HepG2 (cell line): Measurements from ENCODE around the gene METTL23. TPM values are rescaled to one million over a fixed set of nuclear protein-coding genes. Genes with fewer than 3 reads are reported as not detected.

Experiments used
- CREB1 ChIP-seq, 2 experiments: fragments of 450-650 bp in 1 of 2; IDR thresholded peaks; 2 replicates each; pipeline ENCODE4 v1.6.1; 2016 to 2017; ENCODE audit warnings: control low read depth in 1 of 2, mild to moderate bottlenecking in 1 of 2, missing compliant biosample characterization in 1 of 2, missing genetic modification characterization in 1 of 2
- DMTF1 ChIP-seq: sonication (generic); formaldehyde crosslinking; IDR thresholded peaks from 2 replicates; pipeline ENCODE4 v1.4.0; 2020; ENCODE audit warnings: mild to moderate bottlenecking, missing genetic modification reagents
- FLYWCH1 ChIP-seq: sonication (generic); formaldehyde crosslinking; IDR thresholded peaks from 2 replicates; pipeline ENCODE4 v1.8.1; 2023; ENCODE audit warnings: mild to moderate bottlenecking, missing genetic modification reagents
- FOXO4 ChIP-seq: sonication (generic); formaldehyde crosslinking; conservative IDR thresholded peaks from 2 replicates; pipeline ENCODE4 v1.8.1; 2023; ENCODE audit warnings: missing genetic modification reagents
- HNRNPH1 ChIP-seq: fragments of 200-400 bp; formaldehyde crosslinking; optimal IDR thresholded peaks from 2 replicates; pipeline ENCODE3; 2017; ENCODE audit warnings: mild to moderate bottlenecking, low read depth, low read length
- LRRFIP1 ChIP-seq: sonication (generic); formaldehyde crosslinking; conservative IDR thresholded peaks from 2 replicates; pipeline ENCODE4 v1.4.0; 2020; ENCODE audit warnings: missing genetic modification reagents
- SUZ12 ChIP-seq: fragments of 150-350 bp; IDR thresholded peaks from 2 replicates; pipeline ENCODE4 v1.6.1; 2014; ENCODE audit warnings: low read depth, low read length
- U2AF1 ChIP-seq: fragments of 200-400 bp; formaldehyde crosslinking; optimal IDR thresholded peaks from 2 replicates; pipeline ENCODE3; 2017; ENCODE audit warnings: mild to moderate bottlenecking, low read depth, low read length
- ZBTB33 ChIP-seq: sonication (generic); formaldehyde crosslinking; IDR thresholded peaks from 2 replicates; pipeline ENCODE4 v1.4.0; 2020; ENCODE audit warnings: missing genetic modification reagents
- ZNF276 ChIP-seq: sonication (generic); formaldehyde crosslinking; IDR thresholded peaks from 2 replicates; pipeline ENCODE4 v1.4.0; 2020; ENCODE audit warnings: mild to moderate bottlenecking, low read depth, missing genetic modification reagents
- ZNF329 ChIP-seq: sonication (generic); formaldehyde crosslinking; IDR thresholded peaks from 2 replicates; pipeline ENCODE4 v1.9.0; 2021; ENCODE audit warnings: low read depth, mild to moderate bottlenecking, missing genetic modification reagents
- ZNF546 ChIP-seq: sonication (generic); formaldehyde crosslinking; conservative IDR thresholded peaks from 2 replicates; pipeline ENCODE4 v1.8.1; 2023; ENCODE audit warnings: mild to moderate bottlenecking, missing genetic modification reagents
- ZNF564 ChIP-seq: sonication (generic); formaldehyde crosslinking; IDR thresholded peaks from 2 replicates; pipeline ENCODE4 v1.8.1; 2023; ENCODE audit warnings: mild to moderate bottlenecking, missing genetic modification reagents
- ZNF644 ChIP-seq: IDR thresholded peaks from 2 replicates; pipeline ENCODE4 v1.6.1; 2016; ENCODE audit warnings: low read depth
- ZNF800 ChIP-seq: sonication (generic); formaldehyde crosslinking; IDR thresholded peaks from 2 replicates; pipeline ENCODE4 v1.4.0; 2020; ENCODE audit warnings: missing genetic modification reagents
- polyA plus RNA-seq, 8 experiments: library from polyadenylated mRNA; depleted of rRNA in 3 of 8; stranded (reverse) in 7 of 8; unstranded in 1 of 8; fragments of >200 nt; fragmentation: Illumina TruSeq in 4 of 8; extraction: Trizol in 4 of 8; gene quantifications; 2 replicates each; pipeline versions ENCODE4 v1.2.1 to v1.2.3, GENCODE V29; 2011 to 2016; ENCODE audit warnings: low read depth in 4 of 8, missing spikeins in 1 of 8, mixed read lengths in 1 of 8; ENCODE audit not compliant: insufficient read depth in 1 of 8
- total RNA-seq, 5 experiments: library from RNA; depleted of rRNA; stranded (reverse); fragments of >200 nt; fragmentation: Illumina TruSeq; extraction: Trizol; gene quantifications; 2 replicates each; pipeline ENCODE4 v1.2.3, GENCODE V29; 2016; ENCODE audit warnings: low read depth in 1 of 5

Gene METTL23
- total and polyA plus RNA-seq, 2 of the 13 experiments (the other 11 are each of a cell fraction or from before 2014, with no cell fraction given), result 39.9 to 104 TPM

- TF ChIP-seq ZNF276 (peak; percentile 93; the same call in 1 of the 2 replicates), SUZ12 (no peak), FOXO4 (CRISPR knock-in tag) (0 out of 2 replicates have a peak, but pooled peaks have one; percentile 93), HNRNPH1 (no peak), CREB1 (IDR thresholded peaks at IDR 0.05) (peak; percentile 75), CREB1 (CRISPR knock-in tag; IDR thresholded peaks at IDR 0.05) (peak; percentile 89), ZNF329 (peak; percentile 84), ZBTB33 (peak; percentile 46; the same call in 1 of the 2 replicates), ZNF644 (no peak), ZNF800 (CRISPR knock-in tag) (peak; percentile 89), ZNF564 (CRISPR knock-in tag) (peak; percentile 51; the same call in 1 of the 2 replicates), DMTF1 (peak; percentile 70; the same call in 1 of the 2 replicates), FLYWCH1 (CRISPR knock-in tag) (0 out of 2 replicates have a peak, but pooled peaks have one; percentile 76), U2AF1 (peak; percentile 99), LRRFIP1 (no peak), ZNF546 (peak; percentile 94; the same call in 1 of the 2 replicates)
Observed at GRCh38 chr17:76737082-76737675, 10.5 kb downstream of the METTL23 start, which contains the start of gene SRSF2 (continued).
